Superior temporal gyrus (tissue), 1 donor: ENCODE results near the gene WDR53.
"Not testable (repeated sequence)": the region's sequence is repeated elsewhere in the genome, so short reads cannot be mapped to it uniquely, and the experiment has no call there.

Experiments
- DNase-seq: peaks from one replicate; pipeline ENCODE4 v3.0.0-alpha.2; 2016; ENCODE audit errors: extremely low spot score

Gene WDR53

DNA sequence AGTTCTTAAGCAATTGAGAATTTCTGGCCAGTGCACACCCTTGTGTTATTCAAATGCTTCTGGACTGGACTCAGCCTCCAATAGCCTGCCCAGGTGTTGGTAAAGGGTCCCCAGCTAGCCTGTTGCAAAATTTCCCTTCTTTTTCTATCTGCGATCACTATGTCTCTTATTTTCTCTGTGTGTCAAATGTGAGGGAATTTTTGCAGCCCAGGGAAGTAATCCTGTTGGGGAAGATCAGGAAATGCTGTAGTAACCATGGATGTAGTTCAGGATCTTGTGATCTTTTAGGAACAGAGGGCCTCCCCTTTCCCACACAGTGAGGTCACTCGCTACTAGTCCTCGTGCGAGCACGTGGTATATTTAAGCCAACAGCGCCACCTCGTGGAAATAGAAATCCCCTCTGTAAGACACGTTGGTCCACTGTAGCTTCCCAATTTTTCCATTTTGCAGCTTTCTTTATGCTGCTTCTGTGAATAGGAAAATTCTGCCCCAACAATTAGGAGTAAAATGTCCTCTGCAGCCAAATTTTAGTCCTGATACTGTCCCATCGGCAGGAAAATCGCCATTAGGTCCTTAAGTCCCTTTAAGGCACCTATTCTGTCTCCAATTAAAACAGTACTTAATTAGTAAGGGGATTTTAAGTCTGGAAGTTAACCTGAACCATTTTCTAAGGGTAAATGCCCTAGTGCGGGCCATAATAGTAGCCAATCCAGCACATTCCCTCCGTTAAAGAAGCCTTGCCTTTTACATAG lies 49.2 kb downstream of the WDR53 start:
- DNase-seq, result peak; percentile 41

GRCh38 chr3:196517919-196518318 lies 50.4 kb downstream of the WDR53 start:
- DNase-seq, result no peak

- no peak for DNase-seq
Observed at GRCh38 chr3:196517162-196517800, 51.1 kb downstream of the WDR53 start.

- no peak for DNase-seq
Observed at GRCh38 chr3:196514913-196515621, 53.3 kb downstream of the WDR53 start, which contains the start of gene SMCO1. Gene SMCO1 (minus strand): TSS chr3:196515346. CDS start chr3:196515209, 137 bp downstream.

GRCh38 chr3:196514350-196514716 lies 54.0 kb downstream of the WDR53 start:
- no peak for DNase-seq

- DNase-seq, result no peak
Observed at GRCh38 chr3:196513697-196514349, 54.5 kb downstream of the WDR53 start.

GRCh38 chr3:196511646-196512425 lies 56.5 kb downstream of the WDR53 start:
- not testable (repeated sequence) for DNase-seq

- DNase-seq, result not testable (repeated sequence)
Observed at GRCh38 chr3:196511108-196511507, 57.2 kb downstream of the WDR53 start.

- no peak for DNase-seq
Observed at GRCh38 chr3:196506687-196507086, 61.7 kb downstream of the WDR53 start.

DNA sequence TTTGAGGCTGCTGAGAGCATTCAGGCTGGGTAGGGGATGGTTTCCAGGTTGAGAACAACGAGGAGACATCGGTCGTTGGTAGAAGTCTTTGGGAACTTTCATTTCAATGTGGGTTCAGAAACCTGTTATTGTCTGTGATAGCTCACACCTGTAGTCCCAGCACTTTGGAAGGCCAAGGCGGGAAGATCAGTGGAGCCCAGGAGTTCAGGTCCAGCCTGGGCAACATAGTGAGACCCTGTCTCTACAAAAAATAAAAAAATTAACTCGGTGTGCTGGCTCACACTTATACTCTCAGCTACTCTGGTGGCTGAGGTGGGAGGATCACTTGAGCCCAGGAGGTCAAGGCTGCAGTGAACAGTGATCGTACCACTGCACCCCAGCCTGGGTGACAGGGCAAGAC lies 63.8 kb downstream of the WDR53 start:
- DNase-seq, result no peak
